Measurements from ENCODE around the gene ZDHHC19.

- TF ChIP-seq CTCF (IDR thresholded peaks at IDR 0.05), result no peak
- no peak for TF ChIP-seq EP300 (IDR thresholded peaks at IDR 0.05)
These were observed 29.2 kb upstream of the ZDHHC19 start for GRCh38 chr3:196240424-196240823.
